Muscle of arm (tissue), 12 donors: ENCODE measurements around the gene DNM3. TPM values are rescaled to one million over a fixed set of nuclear protein-coding genes. Genes with fewer than 3 reads are reported as not detected.

ENCODE experiments used
- DNase-seq: peaks from one replicate; pipeline ENCODE4 v3.0.0-alpha.2; 2013
- polyA plus RNA-seq, 12 donors: library from polyadenylated mRNA; unstranded; fragments of 120-200 nt; gene quantifications; one replicate each; pipeline ENCODE4 v1.2.1, GENCODE V29; 2013; ENCODE audit not compliant: insufficient read length in 12 of 12

Gene DNM3
- polyA plus RNA-seq, 12 donors, result 2.6 to 6.3 (median 4.2) TPM; not detected in 1

DNA sequence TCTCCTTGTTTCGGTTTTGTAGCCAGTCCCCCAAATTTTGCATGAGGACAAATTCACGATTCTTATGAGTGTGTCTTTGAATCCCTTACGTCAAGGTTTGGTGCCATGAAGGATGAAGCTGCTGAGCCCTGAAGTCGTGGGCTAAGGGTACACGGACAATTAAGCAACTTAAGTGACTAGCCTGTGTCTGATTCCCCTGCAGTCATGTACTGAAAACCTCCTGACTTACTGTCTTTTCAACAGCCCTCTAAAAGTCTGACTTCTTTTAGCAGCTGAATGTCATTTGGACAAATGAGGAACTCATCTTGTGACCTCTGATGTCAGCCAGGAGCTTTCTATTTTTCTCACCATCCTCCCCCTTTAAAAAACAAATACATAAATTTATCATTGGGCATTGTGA lies 552.1 kb downstream of the DNM3 start:
- DNase-seq, result no peak

DNA sequence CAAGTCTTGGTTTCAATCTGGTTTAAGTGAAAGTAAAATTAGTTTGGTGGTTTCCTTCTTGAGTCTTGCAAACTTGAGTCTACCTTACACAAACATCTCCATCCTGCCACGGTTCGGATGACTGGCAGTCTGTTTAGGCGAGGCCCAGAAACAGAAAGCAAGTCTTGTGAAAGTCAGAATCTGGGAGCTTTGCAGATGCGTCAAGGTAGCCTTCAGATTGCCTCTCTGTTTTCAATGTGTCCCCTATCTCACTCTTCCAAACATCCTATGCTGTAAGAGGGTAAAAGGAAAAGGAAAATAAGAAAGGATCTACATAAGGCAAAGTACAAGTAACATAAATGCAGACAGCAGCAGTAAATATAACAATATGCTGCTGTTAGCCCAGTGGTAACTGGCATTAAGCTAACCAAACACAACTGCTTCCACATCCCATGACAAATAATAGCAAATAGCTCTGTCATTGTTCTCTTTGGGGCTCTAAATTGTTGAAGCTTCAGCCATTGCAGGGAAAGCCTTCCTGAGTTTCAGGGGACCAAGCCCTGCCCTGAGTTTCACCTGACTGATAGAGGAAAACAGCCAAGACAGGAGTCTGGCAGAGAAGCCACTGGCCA lies 552.9 kb downstream of the DNM3 start:
- no peak for DNase-seq

DNA sequence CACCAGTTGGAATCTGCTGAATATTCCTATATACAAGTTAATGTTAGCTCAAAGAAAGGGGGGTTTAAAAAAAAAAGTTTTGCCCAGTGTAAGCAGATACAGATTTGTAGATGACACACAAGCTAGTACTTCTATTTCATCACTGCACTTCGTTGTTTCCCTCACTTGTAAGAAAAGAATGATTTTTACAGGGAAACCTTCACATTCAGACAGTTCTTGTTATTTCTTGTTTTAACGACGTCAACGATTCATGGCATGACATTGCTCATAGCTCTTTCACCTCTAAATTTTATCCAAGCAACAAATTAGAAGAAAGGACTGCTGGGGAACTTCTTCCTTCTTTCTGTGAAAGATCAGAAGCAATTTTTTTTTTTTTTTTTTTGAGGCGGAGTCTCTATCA lies 553.5 kb downstream of the DNM3 start:
- DNase-seq, result no peak

DNA sequence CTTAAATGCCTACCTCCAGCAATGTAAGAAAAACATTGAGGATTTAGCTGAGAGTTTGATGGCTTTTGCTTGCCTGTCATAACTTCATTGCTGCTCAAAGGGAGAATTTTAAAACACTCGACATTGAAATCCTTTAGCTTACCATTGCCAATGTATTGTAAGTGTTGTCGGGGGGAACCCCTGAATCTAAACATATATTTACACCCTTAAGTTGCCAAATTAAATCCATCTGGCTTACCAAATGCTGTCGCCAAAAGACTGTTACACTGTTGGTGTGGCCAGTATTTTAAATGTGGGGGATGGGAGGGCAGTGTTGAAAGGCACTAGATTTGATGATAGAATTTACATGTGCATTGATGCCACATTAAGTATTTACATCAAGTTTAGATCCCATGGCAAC lies 554.3 kb downstream of the DNM3 start:
- no peak for DNase-seq

DNA sequence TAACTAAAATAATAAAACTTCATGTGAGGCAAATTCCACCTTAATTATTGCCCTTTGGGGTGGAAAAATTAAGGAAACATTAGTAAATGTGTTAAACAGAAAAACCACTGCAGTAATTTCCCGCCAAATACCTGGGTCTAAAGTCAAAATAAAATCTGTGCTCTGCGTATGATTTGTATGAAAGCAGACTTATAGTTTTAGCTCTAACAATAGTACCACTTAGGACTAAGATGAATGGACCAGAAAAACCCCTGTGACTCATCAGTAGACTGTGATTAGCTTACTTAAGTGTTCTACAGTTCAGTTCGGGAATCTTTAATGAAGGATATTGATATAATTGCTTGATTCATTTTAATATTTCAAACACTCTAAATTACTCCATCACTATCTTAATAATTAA lies 555.9 kb downstream of the DNM3 start:
- DNase-seq, result no peak

DNA sequence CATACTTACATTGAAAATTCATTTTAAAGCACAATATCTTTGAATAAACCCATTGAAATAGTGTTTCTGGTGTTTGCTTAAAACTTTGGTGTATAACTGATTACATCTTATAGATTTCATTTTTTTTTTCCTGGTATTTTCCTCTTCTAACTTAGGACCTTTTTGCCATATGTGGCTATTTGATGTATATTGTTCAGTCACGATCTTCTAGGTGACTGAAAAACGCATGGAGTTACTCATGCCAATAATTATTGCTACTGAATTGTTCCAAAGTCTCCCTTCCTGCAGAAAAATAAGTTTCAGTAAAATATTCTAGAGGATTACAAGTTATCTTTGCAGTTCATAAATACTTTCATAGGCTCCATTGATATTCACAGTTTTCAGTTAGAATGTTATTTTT lies 556.3 kb downstream of the DNM3 start:
- DNase-seq, result no peak

DNA sequence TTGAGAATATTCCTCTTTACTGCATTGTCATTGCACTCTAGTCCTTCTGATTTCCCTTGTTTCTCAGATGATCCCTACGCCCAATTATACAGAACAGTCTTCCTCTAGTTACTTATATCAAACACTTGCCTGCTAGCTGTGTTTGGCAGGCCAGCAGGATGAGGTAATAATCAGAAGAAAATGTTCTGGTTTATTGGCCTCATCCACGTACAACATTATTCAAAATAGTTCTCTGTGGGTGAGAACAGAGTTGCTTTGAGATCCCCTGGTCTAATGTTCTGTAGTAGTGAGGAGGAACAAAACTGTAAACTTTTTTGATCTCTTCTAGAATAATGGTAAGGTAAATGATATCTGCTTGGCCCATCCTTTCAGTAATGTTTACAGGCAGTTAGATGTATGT lies 556.9 kb downstream of the DNM3 start:
- no peak for DNase-seq

DNA sequence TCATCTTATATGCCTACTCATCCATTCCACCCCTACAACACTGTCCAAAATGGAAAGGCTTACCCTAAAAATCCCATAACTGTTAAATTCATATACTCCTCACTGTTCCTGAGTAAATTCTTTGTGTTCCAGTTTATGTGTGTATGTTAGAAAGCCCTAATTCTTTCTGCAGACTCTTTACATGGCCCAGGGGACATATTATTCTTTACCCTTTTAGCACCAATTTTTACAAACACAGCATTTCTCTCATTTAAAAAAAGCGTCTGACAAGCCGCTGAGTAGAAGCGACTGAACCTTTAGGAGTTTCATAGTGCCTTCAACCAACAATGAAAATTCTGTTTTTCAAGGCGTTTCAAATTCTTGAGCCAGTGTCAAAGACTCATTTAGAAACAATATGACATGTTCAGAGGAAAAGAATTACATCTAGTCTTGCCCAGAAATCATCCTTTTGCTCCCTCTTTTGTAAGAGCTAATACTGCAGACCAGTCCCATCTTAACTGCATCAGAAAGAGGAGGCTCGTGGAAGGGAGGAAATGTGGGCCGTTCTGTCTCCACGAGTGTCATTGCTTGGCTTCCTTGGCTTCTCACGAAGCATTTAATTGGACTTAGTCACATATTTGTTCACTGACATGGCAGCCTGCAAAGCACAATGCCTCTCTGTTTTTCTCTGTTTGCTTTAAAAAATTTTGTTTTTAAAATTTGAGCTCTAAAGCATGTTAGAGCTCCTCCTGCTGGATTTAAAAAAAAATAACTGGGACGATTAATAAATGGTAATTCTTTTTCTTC lies 557.9 kb downstream of the DNM3 start:
- peak; percentile 91 for DNase-seq

DNA sequence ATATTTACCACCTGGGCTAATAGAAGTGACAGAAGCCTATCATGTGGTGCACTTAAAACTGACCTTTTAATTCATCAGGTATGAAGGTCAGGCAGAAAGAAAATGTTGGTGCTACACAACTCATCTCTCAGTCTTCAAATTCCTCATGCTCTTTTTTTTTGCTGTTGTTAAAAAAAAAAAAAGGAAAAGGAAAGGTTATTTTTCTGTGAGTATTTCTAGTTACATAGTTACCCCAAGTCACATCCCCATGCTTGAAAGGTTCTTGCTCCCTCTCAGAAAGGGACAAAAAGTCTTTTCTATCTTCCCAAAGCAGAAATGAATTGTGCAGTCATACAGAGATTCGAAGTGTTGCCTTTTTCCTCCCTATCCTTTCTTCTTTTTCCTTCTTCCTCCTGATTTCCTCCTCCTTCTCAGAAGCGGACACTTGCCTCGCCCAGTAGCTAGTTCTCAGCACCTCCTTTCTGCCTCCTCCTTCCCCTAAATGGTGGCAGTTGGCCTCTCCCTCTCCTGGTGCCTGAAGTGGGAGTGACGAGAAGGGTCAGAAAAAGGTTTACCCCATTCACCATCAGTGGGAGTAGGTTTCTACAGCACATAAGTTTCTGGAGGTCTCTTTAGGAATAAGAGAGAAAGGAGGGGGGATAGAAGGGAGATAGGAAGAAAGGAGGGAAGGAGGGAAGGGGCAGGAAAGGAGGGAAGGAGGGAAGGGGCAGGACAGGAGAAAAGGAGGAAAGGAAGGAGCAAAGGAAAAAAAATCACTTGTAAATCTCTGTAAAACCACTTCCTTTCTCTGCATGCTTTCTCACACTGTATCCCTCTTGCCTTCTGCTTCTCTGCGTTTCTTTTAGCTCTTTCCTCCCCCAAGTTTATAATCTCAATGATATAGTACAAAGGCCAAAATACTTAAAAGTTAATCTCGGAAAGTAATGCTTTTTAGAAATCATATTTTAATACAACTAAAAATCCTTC lies 558.7 kb downstream of the DNM3 start:
- DNase-seq, result no peak

DNA sequence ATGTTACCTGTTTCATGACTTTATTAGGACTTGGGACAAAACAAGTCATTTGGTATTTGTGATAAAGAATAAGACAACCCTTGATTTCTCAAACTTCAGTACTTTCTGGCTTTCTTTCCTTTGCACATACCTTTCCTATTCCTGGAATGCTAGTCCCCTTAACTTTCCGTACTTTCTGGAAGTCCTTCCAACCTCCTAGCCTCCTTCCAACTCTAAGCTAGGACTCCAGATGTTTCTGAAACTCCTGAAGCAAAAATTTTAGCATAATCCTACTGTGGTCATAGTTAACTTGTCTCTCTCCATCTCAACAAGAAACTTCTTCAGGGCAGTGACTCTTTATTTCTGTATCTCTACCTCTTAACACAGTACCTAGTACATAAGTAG lies 559.4 kb downstream of the DNM3 start:
- no peak for DNase-seq

DNA sequence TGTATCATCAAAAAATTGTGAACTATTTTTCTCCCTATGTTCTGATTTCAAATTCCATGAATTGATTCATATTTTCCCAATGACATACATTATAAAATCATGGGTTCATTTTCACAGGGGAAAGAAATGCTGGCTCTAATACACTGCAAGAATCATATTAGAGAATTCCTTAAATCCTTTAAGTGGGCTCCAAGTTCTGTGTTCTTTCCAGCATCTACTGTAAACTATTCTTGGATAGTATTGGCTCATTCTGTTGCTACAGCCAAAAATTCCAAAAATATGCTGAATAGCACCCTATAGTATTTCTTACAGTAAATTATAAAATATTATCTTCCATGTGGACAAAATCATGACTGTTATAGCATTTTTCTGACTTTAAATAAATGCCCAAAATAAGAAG lies 560.2 kb downstream of the DNM3 start:
- DNase-seq, result no peak

DNA sequence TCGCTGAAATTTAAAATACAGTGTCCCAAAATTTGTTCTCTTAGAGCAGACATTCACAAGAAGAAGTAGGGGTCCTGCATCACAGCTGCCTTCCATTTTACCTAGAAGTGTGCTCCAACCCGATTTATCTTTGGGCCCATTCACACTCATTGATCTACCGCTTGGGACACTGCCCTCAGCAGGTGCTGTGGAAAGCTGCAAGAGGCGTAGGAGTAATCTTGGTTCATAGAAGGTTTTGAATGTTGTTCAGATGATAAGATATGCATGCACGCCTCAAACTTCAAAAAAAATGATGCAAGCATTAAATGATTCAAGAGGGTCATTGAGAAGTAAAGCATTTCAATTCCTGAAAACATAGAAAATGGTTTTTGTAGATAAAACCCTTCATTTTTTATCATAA lies 560.6 kb downstream of the DNM3 start:
- DNase-seq, result no peak

DNA sequence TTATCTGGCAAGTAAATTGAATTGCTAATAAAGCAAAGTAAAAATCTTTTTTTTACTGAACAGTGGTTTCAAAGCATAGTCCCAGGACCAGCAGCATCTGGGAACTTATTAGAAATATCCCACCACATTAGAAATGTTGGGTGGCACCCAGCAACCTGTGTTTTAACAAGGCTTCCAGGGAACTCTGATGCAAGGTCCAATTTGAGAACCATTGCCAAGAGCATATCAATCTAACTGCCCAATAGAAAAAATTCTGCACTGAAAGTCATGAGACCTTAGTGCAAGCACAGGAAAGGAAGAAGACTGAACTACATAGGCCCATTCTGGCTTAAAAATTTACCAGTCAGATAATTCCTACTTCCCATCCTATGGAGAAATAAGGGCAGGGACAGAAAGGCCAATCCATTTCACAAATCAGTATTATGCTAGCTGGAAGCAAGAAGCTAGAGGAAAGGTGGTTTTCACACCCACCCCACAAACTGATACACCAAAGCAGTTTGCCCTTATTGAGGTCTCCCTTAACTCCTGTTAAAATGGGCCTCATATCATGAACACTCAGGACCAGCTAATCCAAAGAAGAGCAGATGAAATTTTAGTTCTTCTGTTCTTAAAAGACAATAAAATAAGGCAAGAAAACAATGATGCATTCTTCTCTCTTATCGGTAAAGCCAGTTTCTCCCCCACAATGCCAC lies 561.7 kb downstream of the DNM3 start:
- DNase-seq, result no peak

DNA sequence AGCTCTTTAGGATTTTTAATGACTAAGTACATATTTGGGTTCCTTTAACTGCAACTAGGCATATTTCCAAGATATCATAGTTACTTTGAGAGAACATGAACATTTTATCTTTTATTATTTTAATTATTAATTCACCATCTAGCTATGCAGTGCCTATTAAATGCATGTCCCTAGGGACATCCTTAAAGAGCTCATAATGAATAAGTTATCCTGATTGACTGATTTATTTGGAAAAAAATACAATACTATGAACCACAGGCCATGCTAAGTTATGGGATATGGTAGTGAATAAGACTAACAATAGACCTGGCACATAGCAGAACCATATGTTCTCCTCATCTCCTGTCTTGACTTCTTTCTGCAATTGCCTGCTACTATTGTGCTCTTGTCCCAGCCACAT lies 562.8 kb downstream of the DNM3 start:
- DNase-seq, result no peak

DNA sequence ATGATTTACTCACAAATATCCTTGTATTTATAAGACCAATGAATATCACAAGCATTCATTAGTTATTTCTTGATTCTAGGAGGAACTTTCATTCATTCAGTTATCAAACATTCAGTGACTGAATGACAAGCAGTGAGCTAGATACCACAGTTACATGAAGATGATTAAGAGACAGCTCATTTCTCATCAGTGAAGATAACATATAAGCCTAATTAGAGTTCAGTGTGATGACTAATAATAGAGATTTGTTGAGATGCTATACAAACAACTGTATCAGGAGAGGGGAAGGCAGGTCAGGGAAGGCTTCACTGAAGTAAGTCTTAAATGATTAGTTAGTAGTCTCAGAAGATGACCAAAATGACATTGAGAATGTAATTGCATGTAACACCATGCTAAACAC lies 564.6 kb downstream of the DNM3 start:
- DNase-seq, result no peak

DNA sequence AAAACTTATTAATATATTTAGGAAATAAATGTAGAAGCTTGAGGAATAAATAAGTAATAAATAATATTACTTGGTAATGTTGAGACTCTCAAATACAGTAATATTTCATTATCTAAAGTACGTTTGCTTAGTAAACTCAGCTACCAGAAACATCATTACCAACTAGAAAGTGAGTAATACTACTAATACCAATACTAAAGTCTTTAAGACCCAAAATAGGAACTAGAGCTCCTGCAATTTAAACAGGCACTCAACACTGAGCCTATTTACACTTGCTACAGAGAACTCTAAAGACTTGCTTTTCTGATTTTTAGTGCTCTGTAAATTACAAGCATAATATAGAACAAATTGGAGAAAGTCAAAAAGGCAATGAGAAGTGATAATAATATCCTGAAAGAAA lies 565.7 kb downstream of the DNM3 start:
- DNase-seq, result no peak

DNA sequence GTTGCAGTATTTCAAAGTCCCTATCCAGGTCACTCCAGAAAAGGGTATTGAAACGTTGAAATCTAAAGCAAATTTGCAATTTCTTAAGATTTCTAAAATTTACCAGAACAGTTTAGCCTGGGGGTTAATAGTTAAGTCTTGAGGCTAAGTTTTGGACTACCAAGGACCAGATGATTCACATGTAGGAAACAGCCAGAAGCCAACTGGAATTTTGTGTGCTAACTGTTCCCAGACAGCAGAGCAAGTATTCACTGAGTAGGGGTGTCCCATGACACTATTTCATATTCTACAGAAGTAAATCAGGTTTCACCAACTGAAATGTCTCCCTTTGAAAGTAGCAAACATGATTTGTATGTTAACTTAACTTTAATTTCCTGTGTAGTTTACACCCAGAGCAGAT lies 567.7 kb downstream of the DNM3 start:
- DNase-seq, result no peak

DNA sequence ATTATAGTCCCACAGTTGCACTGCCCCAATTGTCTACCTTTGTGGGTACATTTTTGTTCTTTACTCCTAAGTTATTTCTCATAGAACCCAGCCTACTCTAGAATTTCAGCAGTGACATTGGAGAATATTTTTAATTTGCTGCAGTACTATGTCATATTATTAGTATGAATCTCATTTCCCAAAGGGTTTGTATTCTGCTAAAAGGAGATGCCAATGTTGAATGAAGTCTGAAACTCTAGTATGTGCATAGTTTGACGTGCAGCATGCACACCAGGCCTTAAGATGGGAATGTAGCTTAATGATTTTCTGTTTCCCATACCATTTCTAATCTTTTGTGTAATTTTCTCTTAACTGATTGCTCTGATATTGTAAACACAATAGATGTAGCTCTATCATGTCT lies 568.7 kb downstream of the DNM3 start:
- DNase-seq, result no peak

DNA sequence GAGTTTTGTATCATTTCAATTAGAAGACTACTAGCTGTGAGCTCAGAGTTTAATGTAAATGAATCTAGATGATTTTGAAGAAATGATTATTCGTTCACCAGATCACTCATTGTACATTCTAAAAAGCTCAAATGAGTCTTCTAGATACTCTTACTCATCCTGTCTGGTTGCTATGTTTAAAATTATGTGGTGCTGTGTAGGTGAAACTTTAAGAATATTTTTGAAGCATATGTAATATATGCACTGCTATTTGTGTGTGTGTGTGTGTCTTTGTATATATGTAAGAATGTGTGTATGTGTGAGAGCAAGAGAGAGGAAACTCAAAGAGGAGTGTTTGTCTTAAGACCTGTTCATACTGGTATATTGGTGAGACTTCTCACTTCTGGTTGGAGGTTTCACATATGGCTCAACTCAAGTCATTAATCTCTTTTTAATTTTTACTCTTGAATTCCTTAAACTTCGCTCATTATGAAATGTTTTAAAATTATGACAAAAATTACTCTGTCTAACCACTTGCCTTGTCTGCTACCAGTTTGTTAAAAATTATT lies 570.6 kb downstream of the DNM3 start:
- DNase-seq, result no peak

DNA sequence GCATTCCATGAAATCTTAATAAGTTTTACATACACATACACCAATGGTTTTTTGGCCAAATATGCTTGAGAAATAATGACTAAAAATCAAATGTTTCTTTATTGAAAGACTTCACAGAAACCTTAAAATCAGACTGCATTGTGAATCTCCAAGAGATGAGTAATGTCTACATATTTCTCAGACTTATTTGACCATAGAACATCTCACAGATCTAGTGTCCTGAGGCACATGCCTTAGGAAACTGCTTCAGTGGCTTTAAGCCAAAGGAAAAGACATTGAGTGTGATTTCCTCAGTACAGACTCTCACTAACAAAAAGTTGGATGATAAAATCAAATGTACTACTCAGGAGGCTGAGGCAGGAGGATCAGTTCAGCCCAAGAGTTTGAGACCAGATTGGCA lies 573.0 kb downstream of the DNM3 start:
- no peak for DNase-seq

DNA sequence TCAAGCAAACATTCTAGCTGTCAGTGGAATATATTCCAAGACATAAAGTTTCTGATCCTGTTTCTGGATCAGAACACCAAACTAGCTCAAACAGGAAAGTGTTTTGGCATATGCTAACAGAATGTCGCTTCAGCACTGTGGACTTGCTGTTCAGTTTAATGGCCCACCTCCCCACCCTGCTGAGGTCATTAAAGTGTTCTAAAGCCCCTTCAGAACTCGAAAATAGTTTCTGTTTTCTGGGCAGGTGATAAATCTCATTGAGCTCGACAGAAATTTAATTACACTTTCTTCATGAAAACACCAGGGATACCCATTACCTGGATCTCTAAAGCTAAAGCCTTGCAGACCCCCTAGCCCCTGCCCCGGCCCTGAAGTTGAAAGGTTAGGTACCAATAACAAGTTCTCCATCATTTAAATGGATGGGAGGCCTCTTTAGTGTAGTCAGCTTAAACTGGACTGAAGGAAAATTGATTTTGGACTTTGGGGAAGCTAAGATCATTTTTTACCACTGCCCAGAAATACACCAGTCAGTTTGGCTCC lies 575.3 kb downstream of the DNM3 start:
- no peak for DNase-seq

DNA sequence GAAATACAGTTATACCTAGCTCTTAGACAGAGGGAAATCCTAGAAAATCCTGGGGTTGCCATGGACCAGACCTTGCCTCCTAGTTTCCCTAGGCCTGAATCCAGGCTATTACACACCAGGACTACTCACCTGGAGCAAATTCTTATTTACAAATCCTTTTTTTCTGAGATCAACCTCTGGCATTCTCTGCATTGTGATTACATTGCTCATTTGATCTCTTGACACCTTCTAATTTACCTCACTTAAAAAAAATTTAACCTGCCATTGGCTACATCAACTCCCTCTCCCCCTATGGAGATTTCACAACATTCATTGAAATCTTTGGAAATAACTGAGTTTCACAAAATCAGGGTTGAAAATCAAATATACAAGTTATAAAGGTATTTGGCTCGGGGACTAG lies 576.3 kb downstream of the DNM3 start:
- no peak for DNase-seq
